ENCODE data around the gene SPOPL.

DNA sequence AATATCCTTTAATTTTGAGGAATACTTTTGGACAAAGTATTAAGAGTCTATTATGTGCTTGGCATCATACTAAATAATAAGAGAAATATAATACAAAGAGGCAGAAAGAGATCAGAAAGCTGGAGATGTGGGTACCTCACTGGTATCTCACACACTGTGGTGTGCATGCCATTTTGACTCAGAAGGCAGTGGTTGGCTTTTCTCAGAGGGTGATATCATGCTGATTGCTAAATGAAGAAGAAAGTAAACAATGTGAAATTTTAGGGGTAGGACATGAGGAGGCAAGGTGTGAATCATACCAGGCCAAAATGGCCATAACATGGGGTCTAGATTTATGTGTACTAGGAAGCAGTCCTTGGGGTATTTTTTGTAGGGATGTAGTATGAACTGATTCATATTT is 16.6 kb upstream of the SPOPL start:
- TF ChIP-seq EZH2 (IDR thresholded peaks at IDR 0.05; ENCODE audit: low read length, missing control alignments): no peak
- TF ChIP-seq, protein P1, sequence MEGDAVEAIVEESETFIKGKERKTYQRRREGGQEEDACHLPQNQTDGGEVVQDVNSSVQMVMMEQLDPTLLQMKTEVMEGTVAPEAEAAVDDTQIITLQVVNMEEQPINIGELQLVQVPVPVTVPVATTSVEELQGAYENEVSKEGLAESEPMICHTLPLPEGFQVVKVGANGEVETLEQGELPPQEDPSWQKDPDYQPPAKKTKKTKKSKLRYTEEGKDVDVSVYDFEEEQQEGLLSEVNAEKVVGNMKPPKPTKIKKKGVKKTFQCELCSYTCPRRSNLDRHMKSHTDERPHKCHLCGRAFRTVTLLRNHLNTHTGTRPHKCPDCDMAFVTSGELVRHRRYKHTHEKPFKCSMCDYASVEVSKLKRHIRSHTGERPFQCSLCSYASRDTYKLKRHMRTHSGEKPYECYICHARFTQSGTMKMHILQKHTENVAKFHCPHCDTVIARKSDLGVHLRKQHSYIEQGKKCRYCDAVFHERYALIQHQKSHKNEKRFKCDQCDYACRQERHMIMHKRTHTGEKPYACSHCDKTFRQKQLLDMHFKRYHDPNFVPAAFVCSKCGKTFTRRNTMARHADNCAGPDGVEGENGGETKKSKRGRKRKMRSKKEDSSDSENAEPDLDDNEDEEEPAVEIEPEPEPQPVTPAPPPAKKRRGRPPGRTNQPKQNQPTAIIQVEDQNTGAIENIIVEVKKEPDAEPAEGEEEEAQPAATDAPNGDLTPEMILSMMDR (conservative IDR thresholded peaks at IDR 0.05 in 1 of 2, IDR thresholded peaks at IDR 0.05 in 1 of 2; ENCODE audit: low read depth in 1 of 2, low read length in 2 of 2): no peak

Measured in fibroblast of lung (primary cell).